ENCODE data around the gene DNAJC6. TPM values are rescaled to one million over a fixed set of nuclear protein-coding genes. Genes with fewer than 3 reads are reported as not detected.
A peak's percentile ranks its signal among the peaks of the same experiment; 100 is the strongest.

Gene DNAJC6
- polyA plus RNA-seq, 1 of the 3 experiments (the other 2 are of a cell fraction) = 1.9 TPM

DNA sequence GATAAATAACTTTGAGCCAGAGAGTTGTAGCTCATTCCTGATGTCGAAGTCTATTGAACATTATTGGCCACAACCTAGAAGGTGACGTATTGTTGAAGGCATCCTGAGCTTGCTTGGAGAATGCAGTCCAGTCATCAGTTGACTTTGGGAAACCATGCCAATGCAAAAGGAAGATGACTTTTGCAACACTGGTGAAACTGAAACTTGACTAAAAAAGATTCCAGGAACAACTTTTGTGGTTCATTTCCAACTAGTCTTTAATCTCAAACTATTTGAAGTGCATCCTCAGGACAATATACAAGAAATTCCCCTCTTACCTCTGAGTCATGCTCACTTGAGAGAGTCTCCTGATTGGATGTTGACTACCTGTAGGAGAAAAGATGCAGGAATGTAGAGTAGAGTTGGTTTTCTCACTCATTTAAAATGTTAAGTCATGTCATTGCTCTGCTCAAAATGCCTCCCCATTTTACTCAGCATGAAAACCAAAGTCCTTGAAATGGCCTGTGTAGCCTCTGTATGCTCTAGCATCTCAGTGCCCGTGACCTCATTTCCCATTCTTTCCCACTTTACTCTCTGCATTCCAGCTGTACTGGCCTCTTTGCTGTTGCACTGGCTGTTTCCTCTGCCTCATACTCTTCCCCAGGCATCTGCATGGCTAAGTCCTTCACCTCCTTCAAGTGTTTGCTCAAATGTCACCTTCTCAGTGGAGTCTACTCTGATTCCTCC lies 86.7 kb downstream of the DNAJC6 start:
- Histone ChIP-seq H3K9me3 (no peaks in the 10 kb centered on the region), H3K79me2 (ENCODE audit: insufficient read depth) (no peaks in the 10 kb centered on the region), H3K9ac (no peak overlapping the region), H3K36me3 (replicated peaks in 1 of 2; ENCODE audit: control insufficient read depth in 1 of 2, insufficient read depth in 2 of 2, low read length in 1 of 2) (peaks cover 0 to 24% of the 10 kb centered on the region in 2 experiments), H3K9me2 (no peaks in the 10 kb centered on the region), H2AFZ (ENCODE audit: low read depth) (no peak overlapping the region), H3K27ac (ENCODE audit: low read depth in 2 of 2, low read length in 1 of 2) (no peak overlapping the region), H4K20me1 (ENCODE audit: insufficient read depth) (no peaks in the 10 kb centered on the region), H3K4me2 (no peak overlapping the region), H3K27me3 (ENCODE audit: insufficient read depth) (no peaks in the 10 kb centered on the region), H3F3A (replicated peaks; ENCODE audit: insufficient read depth) (no peaks in the 10 kb centered on the region), H3K4me1 (ENCODE audit: control insufficient read depth in 1 of 2, insufficient read depth in 2 of 2, low read depth in 1 of 2, low read length in 1 of 2) (no peaks in the 10 kb centered on the region), H3K4me3 (ENCODE audit: low read depth in 2 of 2, low read length in 1 of 2) (no peak overlapping the region)
- CTCF ChIA-PET = no interaction called here
- TF ChIP-seq REST (IDR thresholded peaks at IDR 0.05; ENCODE audit: low read depth, low read length) (no peak), FOSL2 (IDR thresholded peaks at IDR 0.05; ENCODE audit: borderline replicate concordance, low read depth) (peak; percentile 4; the same call in 1 of the 2 replicates)
- 91% methylated on average over 3 of the region's 3 CpGs for WGBS (ENCODE audit: low lambda C conversion rate)
- POLR2A ChIA-PET = no interaction called here
- DNase-seq = no peak

DNA sequence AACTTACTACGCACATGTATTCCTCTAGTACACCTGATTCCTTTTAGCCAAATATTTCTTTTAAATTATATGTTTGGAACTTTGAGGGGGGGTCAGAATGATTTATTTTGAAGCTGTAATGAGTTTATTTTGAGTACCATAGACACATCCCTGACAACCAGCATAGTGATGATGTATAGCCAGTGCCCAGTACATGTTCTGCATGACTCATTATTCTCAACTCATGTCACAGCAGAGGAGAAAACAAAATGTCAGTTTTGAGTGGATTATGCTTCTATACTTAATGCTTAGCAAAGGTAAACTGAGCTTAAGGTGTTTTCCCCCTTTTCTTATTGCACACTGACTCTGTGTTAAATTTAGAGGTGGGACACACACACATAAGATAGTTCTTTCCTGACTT lies 88.7 kb downstream of the DNAJC6 start:
- Histone ChIP-seq H3K4me2 (no peak overlapping the region), H2AFZ (ENCODE audit: low read depth) (no peak overlapping the region), H3K9me3 (no peaks in the 10 kb centered on the region), H3K79me2 (ENCODE audit: insufficient read depth) (no peaks in the 10 kb centered on the region), H3K9me2 (no peaks in the 10 kb centered on the region), H3K27me3 (ENCODE audit: insufficient read depth) (no peaks in the 10 kb centered on the region), H3K4me1 (ENCODE audit: control insufficient read depth in 1 of 2, insufficient read depth in 2 of 2, low read depth in 1 of 2, low read length in 1 of 2) (no peaks in the 10 kb centered on the region), H3K4me3 (ENCODE audit: low read depth in 2 of 2, low read length in 1 of 2) (no peak overlapping the region), H3K9ac (no peak overlapping the region), H3K27ac (ENCODE audit: low read depth in 2 of 2, low read length in 1 of 2) (no peak overlapping the region), H3K36me3 (replicated peaks in 1 of 2; ENCODE audit: control insufficient read depth in 1 of 2, insufficient read depth in 2 of 2, low read length in 1 of 2) (peaks cover 0 to 29% of the 10 kb centered on the region in 2 experiments), H3F3A (replicated peaks; ENCODE audit: insufficient read depth) (no peaks in the 10 kb centered on the region), H4K20me1 (ENCODE audit: insufficient read depth) (no peaks in the 10 kb centered on the region)
- TF ChIP-seq ELF1 (IDR thresholded peaks at IDR 0.05) (no peak), TEAD4 (IDR thresholded peaks at IDR 0.05; ENCODE audit: borderline replicate concordance, insufficient read depth) (no peak), SMC3 (IDR thresholded peaks at IDR 0.05; ENCODE audit: low read depth, low read length) (no peak), PBX3 (IDR thresholded peaks at IDR 0.05) (no peak), EZH2phosphoT487 (IDR thresholded peaks at IDR 0.05; ENCODE audit: borderline replicate concordance, low read depth) (no peak), POLR2AphosphoS5 (IDR thresholded peaks at IDR 0.05; ENCODE audit: low read depth, low read length) (no peak), JUND (IDR thresholded peaks at IDR 0.05) (no peak), FOXM1 (IDR thresholded peaks at IDR 0.05; ENCODE audit: low read depth) (no peak)
- TF ChIP-seq, protein P1, sequence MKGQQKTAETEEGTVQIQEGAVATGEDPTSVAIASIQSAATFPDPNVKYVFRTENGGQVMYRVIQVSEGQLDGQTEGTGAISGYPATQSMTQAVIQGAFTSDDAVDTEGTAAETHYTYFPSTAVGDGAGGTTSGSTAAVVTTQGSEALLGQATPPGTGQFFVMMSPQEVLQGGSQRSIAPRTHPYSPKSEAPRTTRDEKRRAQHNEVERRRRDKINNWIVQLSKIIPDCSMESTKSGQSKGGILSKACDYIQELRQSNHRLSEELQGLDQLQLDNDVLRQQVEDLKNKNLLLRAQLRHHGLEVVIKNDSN (IDR thresholded peaks at IDR 0.05; ENCODE audit: borderline replicate concordance, low read depth) = no peak
- CTCF ChIA-PET = interaction anchor here (0.8 kb wide), 1 partner anchor 21 kb away, joined by 3 read pairs; no protein-coding TSS in a partner anchor
- 100% methylated on average over 1 of the region's 1 CpG for WGBS (ENCODE audit: low lambda C conversion rate)
- no peak for DNase-seq
- POLR2A ChIA-PET = no interaction called here
